NCI-H187 (cell line): ENCODE results near the gene CXCL11.
"Not testable (repeated sequence)": the region's sequence is repeated elsewhere in the genome, so short reads cannot be mapped to it uniquely, and the experiment has no call there.

Source experiments
- DNase-seq, 2 experiments: peaks; one replicate each; lab custom pipeline; 2025; lab: John Stamatoyannopoulos, UW

Gene CXCL11

DNA sequence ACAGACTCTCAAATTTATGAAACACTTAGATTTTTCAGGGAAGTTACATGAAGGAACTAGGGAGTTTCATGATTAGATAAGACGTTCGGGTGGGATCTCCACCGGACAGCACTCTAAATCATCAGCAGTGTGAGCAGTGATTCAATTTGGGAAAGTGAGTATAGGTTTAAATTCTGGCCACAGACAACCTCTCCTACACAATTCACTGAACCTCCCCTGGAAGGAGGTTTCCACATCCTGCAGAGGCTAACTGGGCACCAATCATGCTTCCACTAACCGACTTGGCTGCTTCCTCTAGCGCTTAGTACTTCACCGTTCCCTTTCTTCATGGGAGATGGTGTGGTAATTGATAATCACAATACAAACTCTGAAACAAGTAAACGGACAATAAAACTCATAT, 34.2 kb downstream of the CXCL11 start:
- no peak for DNase-seq

DNA sequence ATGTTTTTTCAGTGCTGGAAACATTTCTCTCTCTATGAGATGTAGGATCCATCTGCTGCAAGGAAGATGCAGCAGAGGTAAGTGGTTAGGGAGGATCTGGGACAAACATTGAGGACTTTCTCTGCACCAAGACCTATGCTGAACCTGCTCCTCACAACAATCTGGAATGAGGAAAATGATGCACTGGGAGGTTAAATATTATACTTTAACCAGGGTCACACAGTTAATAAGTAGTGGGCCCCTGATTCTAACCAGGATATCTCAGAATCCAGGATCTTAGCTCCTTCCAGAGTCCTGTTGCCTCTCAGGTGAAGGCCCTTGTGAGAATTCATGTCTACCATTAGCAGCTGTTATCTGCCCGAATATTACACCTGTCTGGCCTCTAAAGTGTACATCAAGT, 35.6 kb downstream of the CXCL11 start:
- DNase-seq, result no peak

DNA sequence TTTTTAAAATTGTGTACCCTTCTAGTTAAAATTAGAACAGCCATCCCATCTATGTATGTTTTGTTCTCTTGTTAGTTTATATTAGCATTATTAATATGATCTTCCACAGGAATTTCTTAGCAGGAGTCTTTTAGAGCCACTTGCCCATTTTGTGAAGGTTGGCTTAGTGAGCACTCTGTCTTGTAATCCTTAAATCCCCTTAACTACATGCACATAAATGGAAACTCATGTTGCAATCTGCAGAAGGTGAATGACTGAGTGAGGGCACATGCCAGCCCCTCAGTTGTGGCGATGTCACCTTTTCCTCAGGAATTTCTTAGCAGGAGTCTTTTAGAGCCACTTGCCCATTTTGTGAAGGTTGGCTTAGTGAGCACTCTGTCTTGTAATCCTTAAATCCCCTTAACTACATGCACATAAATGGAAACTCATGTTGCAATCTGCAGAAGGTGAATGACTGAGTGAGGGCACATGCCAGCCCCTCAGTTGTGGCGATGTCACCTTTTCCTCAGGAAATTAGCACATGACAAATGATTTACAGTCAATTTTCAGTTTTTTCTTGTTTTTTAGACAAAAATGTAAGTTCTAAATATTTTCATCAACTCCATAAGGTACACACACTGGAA, 37.2 kb downstream of the CXCL11 start:
- not testable (repeated sequence) for DNase-seq

DNA sequence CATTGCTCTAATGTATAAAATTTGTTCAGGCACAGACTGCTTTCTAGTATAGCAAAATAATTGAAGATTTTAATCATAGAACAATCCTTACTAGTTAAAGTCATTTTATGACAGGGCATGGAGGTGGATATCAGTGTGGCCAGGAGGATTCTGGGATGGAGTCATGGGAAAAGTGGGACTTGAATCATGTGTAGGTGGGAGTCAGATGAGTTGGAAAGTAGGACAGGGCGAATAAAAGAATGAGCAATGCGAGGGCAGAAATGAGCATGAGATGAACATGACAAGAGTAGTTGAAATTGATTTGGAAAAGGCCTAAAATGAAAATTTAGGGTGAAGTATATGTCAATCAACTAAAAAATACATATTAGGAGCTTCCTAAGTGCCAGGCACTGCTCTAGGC, 37.9 kb downstream of the CXCL11 start:
- DNase-seq, result no peak

DNA sequence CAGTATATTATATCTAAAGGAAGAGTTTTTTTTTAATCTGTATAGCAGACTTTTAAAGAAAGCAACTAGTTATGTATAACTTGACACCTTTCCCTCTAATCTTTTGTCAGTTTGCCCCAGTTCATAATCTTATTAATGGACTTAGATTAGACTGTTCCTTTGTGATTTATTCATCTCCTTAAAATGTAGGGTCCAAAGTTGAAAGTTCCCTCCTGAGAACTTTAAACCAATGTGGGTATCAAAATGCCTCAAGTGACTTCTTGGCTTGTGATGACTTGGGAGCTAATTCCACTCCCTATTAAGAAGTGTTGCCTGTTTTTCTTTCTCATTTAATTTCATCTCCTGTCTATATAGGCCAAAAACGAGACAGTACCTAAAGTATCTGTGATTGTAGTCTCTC, 38.8 kb downstream of the CXCL11 start:
- no peak for DNase-seq

DNA sequence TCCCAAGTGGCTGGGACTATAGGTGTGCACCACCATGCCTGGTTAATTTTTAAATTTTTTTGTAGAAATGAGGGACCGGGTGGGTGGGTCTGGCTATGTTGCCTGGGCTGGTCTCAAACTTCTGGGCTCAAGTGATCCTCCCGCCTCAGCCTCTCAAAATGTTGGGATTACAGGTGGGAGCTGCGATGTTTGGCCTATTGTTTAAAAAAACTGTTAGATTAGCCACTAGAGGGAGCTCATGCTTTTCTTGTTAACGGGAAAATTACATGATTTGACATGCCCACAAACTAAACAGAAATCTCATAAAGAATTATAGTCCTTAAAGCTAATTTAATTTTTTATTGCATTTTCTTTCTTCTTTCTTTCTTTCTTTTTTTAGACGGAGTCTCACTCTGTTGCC, 40.1 kb downstream of the CXCL11 start:
- peak in 1 of 2 experiments; percentile 38 for DNase-seq

DNA sequence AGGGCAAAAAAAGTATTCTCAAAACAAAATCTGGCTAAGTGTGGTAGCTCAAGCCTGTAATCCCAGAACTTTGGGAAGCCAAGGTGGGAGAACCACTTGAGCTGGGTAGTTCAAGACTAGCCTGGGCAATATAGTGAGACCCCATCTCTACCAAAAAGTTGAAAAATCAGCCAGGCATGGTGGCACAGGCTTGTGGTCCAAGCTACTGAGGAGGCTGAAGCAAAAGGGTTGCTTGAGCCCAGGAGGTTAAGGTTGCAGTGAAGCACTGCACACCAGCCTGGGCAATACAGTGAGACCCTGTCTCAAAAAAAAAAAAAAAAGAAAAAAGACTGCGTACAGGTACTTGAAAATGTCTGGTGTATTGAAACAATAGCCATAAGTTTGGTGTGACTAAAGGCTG, 43.4 kb downstream of the CXCL11 start:
- no peak for DNase-seq

DNA sequence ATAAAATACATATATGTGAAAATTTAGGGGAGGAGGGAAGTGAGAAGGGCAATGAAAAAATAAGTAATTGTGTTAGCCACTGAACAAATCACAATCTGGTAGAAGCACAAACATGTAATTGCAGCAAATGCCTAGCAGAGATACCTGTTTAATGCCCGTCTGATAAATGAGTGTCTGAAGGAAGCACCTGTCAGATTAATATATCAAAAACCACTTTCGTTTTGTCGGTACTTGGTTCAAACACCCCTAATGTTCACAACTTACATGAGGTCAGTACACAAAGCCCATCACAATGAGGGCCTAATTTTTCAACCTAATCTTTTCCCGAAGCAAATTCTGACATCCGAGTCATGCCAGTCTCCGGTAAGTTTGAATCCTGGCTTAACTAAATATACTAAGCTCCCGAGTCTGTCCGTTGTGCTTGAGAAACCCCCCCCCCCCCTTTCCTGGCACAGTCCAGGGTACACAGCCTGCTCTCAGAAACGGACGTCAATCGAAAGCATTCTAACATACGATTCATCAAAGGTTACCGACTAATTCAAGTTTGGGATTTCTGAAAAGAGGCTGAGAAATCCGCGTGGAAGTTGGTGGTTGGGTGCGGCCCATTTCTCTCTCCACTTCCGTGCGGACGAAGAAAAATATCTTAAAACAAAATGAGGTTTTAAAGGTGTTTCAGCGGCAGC, 45.9 kb downstream of the CXCL11 start:
- DNase-seq, result no peak

DNA sequence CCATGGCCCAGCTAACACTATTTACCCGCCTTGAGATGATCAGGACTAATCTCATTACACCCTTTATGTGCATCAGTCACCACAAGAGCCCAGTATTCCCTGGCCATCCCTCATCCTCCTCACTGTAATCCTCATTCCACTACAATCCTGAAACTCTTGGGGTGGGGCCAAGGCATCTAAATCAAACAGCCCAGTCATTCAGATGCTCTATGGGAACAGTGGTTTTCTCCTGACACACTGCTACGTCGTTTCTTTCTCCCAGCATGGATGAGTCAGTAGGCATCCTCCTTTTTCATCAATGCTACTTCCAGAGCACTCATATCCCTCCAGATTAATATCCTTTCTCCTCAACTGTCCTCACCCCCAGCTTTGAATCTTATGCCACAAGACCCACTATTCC, 50.8 kb downstream of the CXCL11 start:
- no peak for DNase-seq
